Measurements from ENCODE around the gene ARHGEF26.

Gene ARHGEF26

GRCh38 chr3:154180836-154181691 lies 59.9 kb downstream of the ARHGEF26 start:
- H3K27me3 ChIP-seq (ENCODE audit: control insufficient read depth in 1 of 2, insufficient read depth in 2 of 2, low read length in 2 of 2), result no peaks in the 10 kb centered on the region
- H3K9me3 ChIP-seq (ENCODE audit: control insufficient read depth in 2 of 2, low read length in 2 of 2), result no peaks in the 10 kb centered on the region
- no peaks in the 10 kb centered on the region for H3K36me3 ChIP-seq (ENCODE audit: control insufficient read depth in 2 of 2, insufficient read depth in 2 of 2, low read length in 2 of 2)
- peaks cover 27% of the 10 kb centered on the region for H3K4me1 ChIP-seq (ENCODE audit: control insufficient read depth, insufficient read depth, low read length)
- H3K27ac ChIP-seq (ENCODE audit: low read length), result peak overlapping the region; percentile 72
- peak overlapping the region; percentile 17 for H3K4me3 ChIP-seq (ENCODE audit: low read length in 2 of 2)
- peak overlapping the region in 1 of 2 donors; percentile 29 for H3K9ac ChIP-seq (ENCODE audit: low read length in 2 of 2)

GRCh38 chr3:154182322-154182922 lies 61.2 kb downstream of the ARHGEF26 start:
- Histone ChIP-seq H3K4me1 (ENCODE audit: control insufficient read depth, insufficient read depth, low read length) (peaks cover 20% of the 10 kb centered on the region), H3K27me3 (ENCODE audit: control insufficient read depth in 1 of 2, insufficient read depth in 2 of 2, low read length in 2 of 2) (no peaks in the 10 kb centered on the region), H3K4me3 (ENCODE audit: low read length in 2 of 2) (no peak overlapping the region), H3K36me3 (ENCODE audit: control insufficient read depth in 2 of 2, insufficient read depth in 2 of 2, low read length in 2 of 2) (no peaks in the 10 kb centered on the region), H3K9ac (ENCODE audit: low read length in 2 of 2) (no peak overlapping the region), H3K9me3 (ENCODE audit: control insufficient read depth in 2 of 2, low read length in 2 of 2) (no peaks in the 10 kb centered on the region), H3K27ac (ENCODE audit: low read length) (peak overlapping the region; percentile 81)

- Histone ChIP-seq H3K27me3 (ENCODE audit: control insufficient read depth in 1 of 2, insufficient read depth in 2 of 2, low read length in 2 of 2) (no peaks in the 10 kb centered on the region), H3K27ac (ENCODE audit: low read length) (peak overlapping the region; percentile 81)
Observed at GRCh38 chr3:154182975-154183374, 61.8 kb downstream of the ARHGEF26 start.

GRCh38 chr3:154184582-154184981 lies 63.4 kb downstream of the ARHGEF26 start:
- Histone ChIP-seq H3K9ac (ENCODE audit: low read length in 2 of 2) (no peak overlapping the region), H3K36me3 (ENCODE audit: control insufficient read depth in 2 of 2, insufficient read depth in 2 of 2, low read length in 2 of 2) (peaks cover 12 to 13% of the 10 kb centered on the region in 2 donors), H3K9me3 (ENCODE audit: control insufficient read depth in 2 of 2, low read length in 2 of 2) (no peaks in the 10 kb centered on the region), H3K27me3 (ENCODE audit: control insufficient read depth in 1 of 2, insufficient read depth in 2 of 2, low read length in 2 of 2) (no peaks in the 10 kb centered on the region), H3K4me3 (ENCODE audit: low read length in 2 of 2) (no peak overlapping the region), H3K4me1 (ENCODE audit: control insufficient read depth, insufficient read depth, low read length) (peaks cover 21% of the 10 kb centered on the region), H3K27ac (ENCODE audit: low read length) (peak overlapping the region; percentile 50)

More at GRCh38 chr3:154182975-154183374, 61.8 kb downstream of the ARHGEF26 start:
- Histone ChIP-seq H3K4me1 (ENCODE audit: control insufficient read depth, insufficient read depth, low read length) (peaks cover 19% of the 10 kb centered on the region), H3K9me3 (ENCODE audit: control insufficient read depth in 2 of 2, low read length in 2 of 2) (no peaks in the 10 kb centered on the region), H3K9ac (ENCODE audit: low read length in 2 of 2) (no peak overlapping the region), H3K4me3 (ENCODE audit: low read length in 2 of 2) (no peak overlapping the region), H3K36me3 (ENCODE audit: control insufficient read depth in 2 of 2, insufficient read depth in 2 of 2, low read length in 2 of 2) (peaks cover 4 to 5% of the 10 kb centered on the region in 2 donors)

DNA sequence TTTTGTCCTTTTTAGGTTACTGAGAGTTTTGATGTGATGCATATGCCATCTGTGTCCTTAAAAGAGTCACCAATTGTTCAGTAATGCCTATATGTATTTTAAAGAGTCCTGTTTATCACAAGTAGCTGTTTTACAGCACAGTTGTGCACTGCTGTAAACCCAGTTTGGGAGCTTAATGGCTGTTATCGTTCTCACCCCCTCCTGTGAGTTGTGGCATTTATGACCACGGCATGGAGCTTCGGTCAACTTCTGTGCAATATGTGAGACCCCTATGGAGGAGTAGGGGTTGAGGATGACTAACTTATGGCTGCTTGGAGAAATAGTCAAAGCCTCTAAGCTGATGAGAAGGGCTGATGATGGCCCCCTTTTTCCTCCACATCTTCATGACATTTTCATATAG lies 67.2 kb downstream of the ARHGEF26 start:
- Histone ChIP-seq H3K9ac (ENCODE audit: low read length in 2 of 2) (no peak overlapping the region), H3K27me3 (ENCODE audit: control insufficient read depth in 1 of 2, insufficient read depth in 2 of 2, low read length in 2 of 2) (no peaks in the 10 kb centered on the region), H3K4me1 (ENCODE audit: control insufficient read depth, insufficient read depth, low read length) (peaks cover 7% of the 10 kb centered on the region), H3K36me3 (ENCODE audit: control insufficient read depth in 2 of 2, insufficient read depth in 2 of 2, low read length in 2 of 2) (peaks cover 19 to 25% of the 10 kb centered on the region in 2 donors), H3K27ac (ENCODE audit: low read length) (no peak overlapping the region), H3K4me3 (ENCODE audit: low read length in 2 of 2) (no peak overlapping the region), H3K9me3 (ENCODE audit: control insufficient read depth in 2 of 2, low read length in 2 of 2) (no peaks in the 10 kb centered on the region)

GRCh38 chr3:154188846-154189245 lies 67.7 kb downstream of the ARHGEF26 start:
- Histone ChIP-seq H3K27me3 (ENCODE audit: control insufficient read depth in 1 of 2, insufficient read depth in 2 of 2, low read length in 2 of 2) (no peaks in the 10 kb centered on the region), H3K36me3 (ENCODE audit: control insufficient read depth in 2 of 2, insufficient read depth in 2 of 2, low read length in 2 of 2) (peaks cover 19 to 25% of the 10 kb centered on the region in 2 donors), H3K4me3 (ENCODE audit: low read length in 2 of 2) (no peak overlapping the region), H3K9me3 (ENCODE audit: control insufficient read depth in 2 of 2, low read length in 2 of 2) (no peaks in the 10 kb centered on the region), H3K4me1 (ENCODE audit: control insufficient read depth, insufficient read depth, low read length) (peaks cover 7% of the 10 kb centered on the region), H3K9ac (ENCODE audit: low read length in 2 of 2) (no peak overlapping the region), H3K27ac (ENCODE audit: low read length) (no peak overlapping the region)

DNA sequence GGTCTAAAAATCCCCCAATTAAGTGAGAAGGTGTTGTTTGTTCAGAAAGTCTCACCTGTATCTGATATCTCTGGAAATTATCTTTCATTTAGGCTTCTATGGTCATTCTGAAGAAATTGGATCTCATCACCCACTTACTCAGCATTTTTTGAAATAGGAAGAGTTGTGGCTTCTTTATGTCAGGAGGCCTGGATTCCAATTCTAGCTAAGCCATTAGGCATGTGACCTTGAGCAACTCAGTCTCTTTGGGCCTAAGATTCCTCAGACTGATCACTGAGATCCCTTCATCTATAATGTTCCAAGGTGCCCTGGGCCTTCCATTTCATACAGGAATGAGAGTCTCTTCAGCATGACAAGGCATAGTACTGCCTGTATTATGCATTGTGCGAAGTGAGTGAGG lies 70.3 kb downstream of the ARHGEF26 start:
- Histone ChIP-seq H3K36me3 (ENCODE audit: control insufficient read depth in 2 of 2, insufficient read depth in 2 of 2, low read length in 2 of 2) (peaks cover 31 to 33% of the 10 kb centered on the region in 2 donors), H3K4me3 (ENCODE audit: low read length in 2 of 2) (no peak overlapping the region)

DNA sequence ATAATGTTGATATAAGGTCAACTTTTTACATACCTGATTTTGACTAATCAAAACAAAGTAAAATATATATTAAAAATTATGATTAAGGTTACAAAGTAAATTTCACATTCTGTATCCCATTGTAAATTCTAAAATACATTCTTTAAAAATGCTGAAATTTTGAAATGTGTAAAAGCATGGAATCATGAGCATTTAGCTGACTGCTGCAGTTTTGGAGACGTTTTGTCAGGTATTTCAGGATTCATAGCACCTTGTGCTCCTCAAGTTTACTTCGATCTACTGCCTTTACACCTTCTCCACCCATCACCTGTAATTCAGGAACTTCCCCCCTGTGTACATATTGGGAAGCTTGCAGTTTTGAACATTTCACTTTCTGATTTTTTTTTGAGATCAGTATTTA lies 71.0 kb downstream of the ARHGEF26 start:
- peaks cover 33 to 35% of the 10 kb centered on the region in 2 donors for H3K36me3 ChIP-seq (ENCODE audit: control insufficient read depth in 2 of 2, insufficient read depth in 2 of 2, low read length in 2 of 2)
- H3K27ac ChIP-seq (ENCODE audit: low read length), result no peak overlapping the region
- H3K27me3 ChIP-seq (ENCODE audit: control insufficient read depth in 1 of 2, insufficient read depth in 2 of 2, low read length in 2 of 2), result no peaks in the 10 kb centered on the region
- H3K9me3 ChIP-seq (ENCODE audit: control insufficient read depth in 2 of 2, low read length in 2 of 2), result no peaks in the 10 kb centered on the region
- no peak overlapping the region for H3K9ac ChIP-seq (ENCODE audit: low read length in 2 of 2)
- H3K4me3 ChIP-seq (ENCODE audit: low read length in 2 of 2), result no peak overlapping the region
- H3K4me1 ChIP-seq (ENCODE audit: control insufficient read depth, insufficient read depth, low read length), result peaks cover 19% of the 10 kb centered on the region

More for the DNA sequence above, 70.3 kb downstream of the ARHGEF26 start:
- Histone ChIP-seq H3K4me1 (ENCODE audit: control insufficient read depth, insufficient read depth, low read length) (peaks cover 19% of the 10 kb centered on the region), H3K27ac (ENCODE audit: low read length) (peak overlapping the region; percentile 70), H3K27me3 (ENCODE audit: control insufficient read depth in 1 of 2, insufficient read depth in 2 of 2, low read length in 2 of 2) (no peaks in the 10 kb centered on the region), H3K9ac (ENCODE audit: low read length in 2 of 2) (no peak overlapping the region), H3K9me3 (ENCODE audit: control insufficient read depth in 2 of 2, low read length in 2 of 2) (no peaks in the 10 kb centered on the region)

GRCh38 chr3:154193000-154193615 lies 71.9 kb downstream of the ARHGEF26 start:
- peaks cover 29 to 32% of the 10 kb centered on the region in 2 donors for H3K36me3 ChIP-seq (ENCODE audit: control insufficient read depth in 2 of 2, insufficient read depth in 2 of 2, low read length in 2 of 2)

DNA sequence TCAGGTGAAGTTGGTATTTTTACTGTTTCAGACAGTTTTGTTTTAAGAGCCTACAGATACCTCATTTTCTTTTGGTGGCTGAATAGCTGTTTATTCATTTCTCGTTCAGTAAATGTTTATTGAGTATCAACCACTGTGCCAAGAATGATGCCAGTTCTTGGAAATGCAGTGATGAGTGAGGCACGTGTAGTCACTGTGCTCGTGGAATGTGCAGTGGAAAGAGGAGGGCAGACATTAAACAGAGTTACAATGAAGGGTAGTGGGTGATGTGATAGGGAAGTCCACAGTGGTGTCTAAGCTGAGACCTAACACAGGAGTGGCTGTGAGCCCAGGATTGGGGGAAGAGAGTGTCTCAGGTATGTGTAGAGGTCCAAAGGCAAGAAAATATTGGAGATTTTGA lies 73.7 kb downstream of the ARHGEF26 start:
- Histone ChIP-seq H3K4me1 (ENCODE audit: control insufficient read depth, insufficient read depth, low read length) (peaks cover 17% of the 10 kb centered on the region), H3K4me3 (ENCODE audit: low read length in 2 of 2) (no peak overlapping the region), H3K36me3 (ENCODE audit: control insufficient read depth in 2 of 2, insufficient read depth in 2 of 2, low read length in 2 of 2) (peaks cover 23 to 25% of the 10 kb centered on the region in 2 donors), H3K27me3 (ENCODE audit: control insufficient read depth in 1 of 2, insufficient read depth in 2 of 2, low read length in 2 of 2) (no peaks in the 10 kb centered on the region), H3K9ac (ENCODE audit: low read length in 2 of 2) (no peak overlapping the region), H3K9me3 (ENCODE audit: control insufficient read depth in 2 of 2, low read length in 2 of 2) (no peaks in the 10 kb centered on the region), H3K27ac (ENCODE audit: low read length) (peak overlapping the region; percentile 56)

More at GRCh38 chr3:154193000-154193615, 71.9 kb downstream of the ARHGEF26 start:
- Histone ChIP-seq H3K27ac (ENCODE audit: low read length) (no peak overlapping the region), H3K4me1 (ENCODE audit: control insufficient read depth, insufficient read depth, low read length) (peaks cover 19% of the 10 kb centered on the region), H3K27me3 (ENCODE audit: control insufficient read depth in 1 of 2, insufficient read depth in 2 of 2, low read length in 2 of 2) (no peaks in the 10 kb centered on the region), H3K9ac (ENCODE audit: low read length in 2 of 2) (peak overlapping the region in 1 of 2 donors; percentile 39), H3K9me3 (ENCODE audit: control insufficient read depth in 2 of 2, low read length in 2 of 2) (no peaks in the 10 kb centered on the region), H3K4me3 (ENCODE audit: low read length in 2 of 2) (no peak overlapping the region)
